ENCODE data around the gene ACTR8. TPM values are rescaled to one million over a fixed set of nuclear protein-coding genes. Genes with fewer than 3 reads are reported as not detected.

The ACTR8 gene
- total RNA-seq, 1 experiment from 2014 or later = 37.1 TPM

GRCh38 chr3:53865732-53866499, 16.0 kb downstream of the ACTR8 start:
- no peak overlapping the region for H3K27ac Mint-ChIP-seq (ENCODE audit: low read depth, unreplicated experiment)
- intact Hi-C loops (cut with micrococcal nuclease) = no loop called here
- ChIA-PET POLR2A (interaction anchor here (0.6 kb wide), 1 partner anchor 187 kb away, joined by 4 read pairs; no protein-coding TSS in a partner anchor), CTCF (interaction anchor here (0.6 to 1.1 kb wide), 2 partner anchors 20 to 56 kb away, joined by 3 to 4 read pairs; no protein-coding TSS in a partner anchor)
- H3K27me3 Mint-ChIP-seq (ENCODE audit: insufficient read depth, unreplicated experiment) = no peaks in the 10 kb centered on the region
- TF ChIP-seq CTCF (IDR thresholded peaks at IDR 0.05; ENCODE audit: unreplicated experiment) = no peak
- no peak for DNase-seq (ENCODE audit: unreplicated experiment)
- no TSS peak for BruUV-seq (replicated peaks)
- peaks cover 48% of the 10 kb centered on the region for H3K36me3 Mint-ChIP-seq (ENCODE audit: insufficient read depth, unreplicated experiment)
- no peaks in the 10 kb centered on the region for H3K4me1 Mint-ChIP-seq (ENCODE audit: insufficient read depth, unreplicated experiment)
- H3K9me3 Mint-ChIP-seq (ENCODE audit: unreplicated experiment) = no peaks in the 10 kb centered on the region
- H3K4me3 Mint-ChIP-seq (ENCODE audit: unreplicated experiment) = no peak overlapping the region

- no peaks in the 10 kb centered on the region for H3K9me3 Mint-ChIP-seq (ENCODE audit: unreplicated experiment)
- DNase-seq (ENCODE audit: unreplicated experiment) = no peak
- no peaks in the 10 kb centered on the region for H3K4me1 Mint-ChIP-seq (ENCODE audit: insufficient read depth, unreplicated experiment)
- TF ChIP-seq CTCF (IDR thresholded peaks at IDR 0.05; ENCODE audit: unreplicated experiment) = no peak
- CTCF ChIA-PET = interaction anchor here (0.6 to 0.7 kb wide), 2 partner anchors 409 to 622 kb away, joined by 3 to 4 read pairs; no protein-coding TSS in a partner anchor
- POLR2A ChIA-PET = interaction anchor here (0.7 kb wide), 1 partner anchor 584 kb away, joined by 3 read pairs; no protein-coding TSS in a partner anchor
- H3K27ac Mint-ChIP-seq (ENCODE audit: low read depth, unreplicated experiment) = no peak overlapping the region
- H3K27me3 Mint-ChIP-seq (ENCODE audit: insufficient read depth, unreplicated experiment) = no peaks in the 10 kb centered on the region
- intact Hi-C loops (cut with micrococcal nuclease) = no loop called here
- H3K4me3 Mint-ChIP-seq (ENCODE audit: unreplicated experiment) = no peak overlapping the region
- BruUV-seq (replicated peaks) = no TSS peak
- peaks cover 33% of the 10 kb centered on the region for H3K36me3 Mint-ChIP-seq (ENCODE audit: insufficient read depth, unreplicated experiment)
Measured at GRCh38 chr3:53863145-53863544, 18.8 kb downstream of the ACTR8 start.

- Mint-ChIP-seq H3K4me1 (ENCODE audit: insufficient read depth, unreplicated experiment) (no peaks in the 10 kb centered on the region), H3K36me3 (ENCODE audit: insufficient read depth, unreplicated experiment) (peaks cover 28% of the 10 kb centered on the region), H3K27me3 (ENCODE audit: insufficient read depth, unreplicated experiment) (no peaks in the 10 kb centered on the region), H3K9me3 (ENCODE audit: unreplicated experiment) (no peaks in the 10 kb centered on the region), H3K4me3 (ENCODE audit: unreplicated experiment) (no peak overlapping the region), H3K27ac (ENCODE audit: low read depth, unreplicated experiment) (no peak overlapping the region)
- POLR2A ChIA-PET = no interaction called here
- no peak for DNase-seq (ENCODE audit: unreplicated experiment)
- CTCF ChIA-PET = interaction anchor here (0.6 kb wide), 1 partner anchor 623 kb away, joined by 3 read pairs; no protein-coding TSS in a partner anchor
- TF ChIP-seq CTCF (IDR thresholded peaks at IDR 0.05; ENCODE audit: unreplicated experiment) = no peak
- BruUV-seq (replicated peaks) = no TSS peak
- intact Hi-C loops (cut with micrococcal nuclease) = no loop called here
Measured at GRCh38 chr3:53862241-53862640, 19.7 kb downstream of the ACTR8 start.

GRCh38 chr3:53860196-53860595, 21.8 kb downstream of the ACTR8 start:
- no peaks in the 10 kb centered on the region for H3K4me1 Mint-ChIP-seq (ENCODE audit: insufficient read depth, unreplicated experiment)
- no peaks in the 10 kb centered on the region for H3K9me3 Mint-ChIP-seq (ENCODE audit: unreplicated experiment)
- H3K27me3 Mint-ChIP-seq (ENCODE audit: insufficient read depth, unreplicated experiment) = no peaks in the 10 kb centered on the region
- DNase-seq (ENCODE audit: unreplicated experiment) = no peak
- ChIA-PET CTCF (no interaction called here), POLR2A (no interaction called here)
- H3K27ac Mint-ChIP-seq (ENCODE audit: low read depth, unreplicated experiment) = no peak overlapping the region
- TF ChIP-seq CTCF (IDR thresholded peaks at IDR 0.05; ENCODE audit: unreplicated experiment) = no peak
- intact Hi-C loops (cut with micrococcal nuclease) = no loop called here
- H3K4me3 Mint-ChIP-seq (ENCODE audit: unreplicated experiment) = no peak overlapping the region
- no TSS peak for BruUV-seq (replicated peaks)
- peaks cover 20% of the 10 kb centered on the region for H3K36me3 Mint-ChIP-seq (ENCODE audit: insufficient read depth, unreplicated experiment)
